HG02981 (cell line): ENCODE measurements around the gene CYTH4.
A peak's percentile ranks its signal among the peaks of the same experiment; 100 is the strongest.
"Not testable (repeated sequence)": the region's sequence is repeated elsewhere in the genome, so short reads cannot be mapped to it uniquely, and the experiment has no call there.

ENCODE experiments used
- ATAC-seq: cut with Tn5 transposase; IDR thresholded peaks from one replicate; pipeline ENCODE4 v1.9.1; 2021; ENCODE audit warnings: mild to moderate bottlenecking, moderate library complexity; ENCODE audit not compliant: unreplicated experiment

The CYTH4 gene

GRCh38 chr22:37282385-37282677, at the start of gene CYTH4:
Gene CYTH4, plus strand, starts transcription at chr22:37282508. Its CDS starts 62 bp downstream, at chr22:37282570.
- ATAC-seq: no peak

GRCh38 chr22:37233371-37233750, 48.9 kb upstream of the CYTH4 start:
- not testable (repeated sequence) for ATAC-seq

GRCh38 chr22:37233751-37234631, 48.3 kb upstream of the CYTH4 start:
- no peak for ATAC-seq

- no peak for ATAC-seq
Measured at GRCh38 chr22:37234736-37235711, 47.3 kb upstream of the CYTH4 start.

- ATAC-seq: no peak
Measured at GRCh38 chr22:37235897-37236607, 46.3 kb upstream of the CYTH4 start.

- ATAC-seq: no peak
Measured at GRCh38 chr22:37237371-37238268, 44.7 kb upstream of the CYTH4 start.

- ATAC-seq: no peak
Measured at GRCh38 chr22:37239336-37240239, 42.7 kb upstream of the CYTH4 start.

GRCh38 chr22:37240240-37240940, 41.9 kb upstream of the CYTH4 start:
- ATAC-seq: no peak

GRCh38 chr22:37240941-37241320, 41.4 kb upstream of the CYTH4 start:
- no peak for ATAC-seq

- ATAC-seq: no peak
Measured at GRCh38 chr22:37241351-37242142, 40.8 kb upstream of the CYTH4 start.

GRCh38 chr22:37242395-37242918, 39.9 kb upstream of the CYTH4 start:
- ATAC-seq: peak; percentile 53

- peak; percentile 4 for ATAC-seq
Measured at GRCh38 chr22:37243402-37244113, 38.8 kb upstream of the CYTH4 start.

- peak; percentile 41 for ATAC-seq
Measured at GRCh38 chr22:37244114-37244921, 38.0 kb upstream of the CYTH4 start, which contains the start of gene RAC2. Gene RAC2, minus strand, starts transcription at chr22:37244269. Its CDS starts 121 bp downstream, at chr22:37244148.

- ATAC-seq: peak; percentile 30
Measured at GRCh38 chr22:37244922-37245722, 37.2 kb upstream of the CYTH4 start.

GRCh38 chr22:37245740-37246139, 36.6 kb upstream of the CYTH4 start:
- no peak for ATAC-seq
